ENCODE measurements around the gene PDRG1.

The PDRG1 gene

GRCh38 chr20:31914170-31914569 is 37.7 kb downstream of the PDRG1 start:
- TF ChIP-seq FOXA1 (IDR thresholded peaks at IDR 0.05), result no peak
- TF ChIP-seq TARDBP (IDR thresholded peaks at IDR 0.05), result no peak
- no peak for TF ChIP-seq CTBP1 (IDR thresholded peaks at IDR 0.05; ENCODE audit: borderline replicate concordance)
- TF ChIP-seq ARNT (IDR thresholded peaks at IDR 0.05), result no peak
- no peak for TF ChIP-seq PKNOX1 (IDR thresholded peaks at IDR 0.05)
- TF ChIP-seq LEF1 (IDR thresholded peaks at IDR 0.05; ENCODE audit: borderline replicate concordance), result no peak
- no peak for TF ChIP-seq BHLHE40 (IDR thresholded peaks at IDR 0.05; ENCODE audit: borderline replicate concordance)
- no peak for TF ChIP-seq SUZ12 (IDR thresholded peaks at IDR 0.05)
- no peak for TF ChIP-seq HDGF (IDR thresholded peaks at IDR 0.05; ENCODE audit: borderline replicate concordance)
- no peak for TF ChIP-seq FOXK2 (IDR thresholded peaks at IDR 0.05)
- ChIA-PET CTCF (interaction anchor here (0.9 kb wide), 1 partner anchor 32 kb away, joined by 4 read pairs; no protein-coding TSS in a partner anchor), POLR2A (no interaction called here)
- DNase-seq (ENCODE audit: extremely low spot score), result no peak

GRCh38 chr20:31913431-31914157 is 38.3 kb downstream of the PDRG1 start:
- TF ChIP-seq PKNOX1 (IDR thresholded peaks at IDR 0.05) (no peak), TARDBP (IDR thresholded peaks at IDR 0.05) (no peak), HDGF (IDR thresholded peaks at IDR 0.05; ENCODE audit: borderline replicate concordance) (no peak), BHLHE40 (IDR thresholded peaks at IDR 0.05; ENCODE audit: borderline replicate concordance) (no peak), SP1 (IDR thresholded peaks at IDR 0.05) (no peak), L3MBTL2 (conservative IDR thresholded peaks at IDR 0.05) (no peak), CTBP1 (IDR thresholded peaks at IDR 0.05; ENCODE audit: borderline replicate concordance) (no peak), ELF4 (IDR thresholded peaks at IDR 0.05) (no peak), FOXA1 (IDR thresholded peaks at IDR 0.05) (no peak), NFRKB (IDR thresholded peaks at IDR 0.05) (no peak), ZNF384 (IDR thresholded peaks at IDR 0.05) (no peak), SUZ12 (IDR thresholded peaks at IDR 0.05) (no peak), ARNT (IDR thresholded peaks at IDR 0.05) (no peak), LEF1 (IDR thresholded peaks at IDR 0.05; ENCODE audit: borderline replicate concordance) (no peak), FOXK2 (IDR thresholded peaks at IDR 0.05) (no peak), FOXM1 (IDR thresholded peaks at IDR 0.05; ENCODE audit: borderline replicate concordance) (no peak)
- CTCF ChIA-PET, result interaction anchor here (0.9 kb wide), 1 partner anchor 31 kb away, joined by 4 read pairs; no protein-coding TSS in a partner anchor
- POLR2A ChIA-PET, result no interaction called here
- no peak for DNase-seq (ENCODE audit: extremely low spot score)

- CTCF ChIA-PET, result no interaction called here
- POLR2A ChIA-PET, result interaction anchor here (0.8 kb wide), 1 partner anchor 31 kb away, joined by 3 read pairs; no protein-coding TSS in a partner anchor
- TF ChIP-seq FOXA1 (IDR thresholded peaks at IDR 0.05) (no peak), BHLHE40 (IDR thresholded peaks at IDR 0.05; ENCODE audit: borderline replicate concordance) (no peak), ZNF384 (IDR thresholded peaks at IDR 0.05) (no peak), PKNOX1 (IDR thresholded peaks at IDR 0.05) (no peak), HDGF (IDR thresholded peaks at IDR 0.05; ENCODE audit: borderline replicate concordance) (no peak), LEF1 (IDR thresholded peaks at IDR 0.05; ENCODE audit: borderline replicate concordance) (no peak), ELF4 (IDR thresholded peaks at IDR 0.05) (no peak), SUZ12 (IDR thresholded peaks at IDR 0.05) (no peak), NFRKB (IDR thresholded peaks at IDR 0.05) (no peak), L3MBTL2 (conservative IDR thresholded peaks at IDR 0.05) (no peak)
- DNase-seq (ENCODE audit: extremely low spot score), result no peak
These were observed 41.6 kb downstream of the PDRG1 start for GRCh38 chr20:31910071-31910803.

GRCh38 chr20:31909253-31910070 is 42.4 kb downstream of the PDRG1 start:
- POLR2A ChIA-PET, result interaction anchor here (0.8 kb wide), 1 partner anchor 30 kb away, joined by 3 read pairs; no protein-coding TSS in a partner anchor
- CTCF ChIA-PET, result no interaction called here
- TF ChIP-seq HDGF (IDR thresholded peaks at IDR 0.05; ENCODE audit: borderline replicate concordance) (no peak), SUZ12 (IDR thresholded peaks at IDR 0.05) (no peak), BHLHE40 (IDR thresholded peaks at IDR 0.05; ENCODE audit: borderline replicate concordance) (no peak), ELF4 (IDR thresholded peaks at IDR 0.05) (no peak), ZNF384 (IDR thresholded peaks at IDR 0.05) (no peak), PKNOX1 (IDR thresholded peaks at IDR 0.05) (no peak), L3MBTL2 (conservative IDR thresholded peaks at IDR 0.05) (no peak), SP1 (IDR thresholded peaks at IDR 0.05) (no peak), TARDBP (IDR thresholded peaks at IDR 0.05) (no peak), ARNT (IDR thresholded peaks at IDR 0.05) (no peak), NFRKB (IDR thresholded peaks at IDR 0.05) (no peak)
- no peak for DNase-seq (ENCODE audit: extremely low spot score)

Data from HEK293T (cell line).